ENCODE results near the gene SNX10.

SNX10 gene

GRCh38 chr7:26351171-26351570 is 59.5 kb downstream of the SNX10 start:
- Histone ChIP-seq H4K20me1 (ENCODE audit: control insufficient read depth, insufficient read depth, low read depth, low read length) (no peaks in the 10 kb centered on the region), H3K9me2 (replicated peaks; ENCODE audit: control insufficient read depth, low read length) (no peaks in the 10 kb centered on the region), H3K27me3 (ENCODE audit: control insufficient read depth, low read length) (no peaks in the 10 kb centered on the region), H3K4me1 (ENCODE audit: control insufficient read depth, low read length) (peaks cover 26% of the 10 kb centered on the region), H3K4me2 (ENCODE audit: low read length) (no peak overlapping the region), H3K4me3 (ENCODE audit: low read length) (no peak overlapping the region), H3K79me2 (ENCODE audit: control insufficient read depth, low read length) (no peaks in the 10 kb centered on the region), H3K36me3 (ENCODE audit: control insufficient read depth, low read length) (peaks cover 33% of the 10 kb centered on the region), H3K9me3 (ENCODE audit: control insufficient read depth, insufficient read depth, low read length) (no peaks in the 10 kb centered on the region), H3K27ac (ENCODE audit: low read depth, low read length) (no peak overlapping the region), H3F3A (ENCODE audit: control insufficient read depth, insufficient read depth) (peaks cover 6% of the 10 kb centered on the region; the same call in 1 of the 2 replicates)
- TF ChIP-seq EZH2phosphoT487 (IDR thresholded peaks at IDR 0.05; ENCODE audit: borderline replicate concordance, low read length) (no peak), CTCF (IDR thresholded peaks at IDR 0.05; ENCODE audit: low read depth, low read length, poor library complexity, severe bottlenecking) (no peak)

- Histone ChIP-seq H3K9me2 (replicated peaks; ENCODE audit: control insufficient read depth, low read length) (no peaks in the 10 kb centered on the region), H3K4me2 (ENCODE audit: low read length) (no peak overlapping the region), H3K4me3 (ENCODE audit: low read length) (no peak overlapping the region), H3K79me2 (ENCODE audit: control insufficient read depth, low read length) (no peaks in the 10 kb centered on the region), H3F3A (ENCODE audit: control insufficient read depth, insufficient read depth) (peaks cover 4% of the 10 kb centered on the region), H3K4me1 (ENCODE audit: control insufficient read depth, low read length) (peaks cover 29% of the 10 kb centered on the region), H3K9me3 (ENCODE audit: control insufficient read depth, insufficient read depth, low read length) (no peaks in the 10 kb centered on the region), H4K20me1 (ENCODE audit: control insufficient read depth, insufficient read depth, low read depth, low read length) (no peaks in the 10 kb centered on the region), H3K27me3 (ENCODE audit: control insufficient read depth, low read length) (no peaks in the 10 kb centered on the region), H3K36me3 (ENCODE audit: control insufficient read depth, low read length) (peaks cover 5% of the 10 kb centered on the region; the same call in 1 of the 2 replicates), H3K27ac (ENCODE audit: low read depth, low read length) (no peak overlapping the region)
- TF ChIP-seq EZH2phosphoT487 (IDR thresholded peaks at IDR 0.05; ENCODE audit: borderline replicate concordance, low read length): no peak
- TF ChIP-seq CTCF (IDR thresholded peaks at IDR 0.05; ENCODE audit: low read depth, low read length, poor library complexity, severe bottlenecking): no peak
Observed at GRCh38 chr7:26356229-26356628, 64.6 kb downstream of the SNX10 start.

- Histone ChIP-seq H4K20me1 (ENCODE audit: control insufficient read depth, insufficient read depth, low read depth, low read length) (no peaks in the 10 kb centered on the region), H3K79me2 (ENCODE audit: control insufficient read depth, low read length) (no peaks in the 10 kb centered on the region), H3K9me2 (replicated peaks; ENCODE audit: control insufficient read depth, low read length) (no peaks in the 10 kb centered on the region), H3K4me3 (ENCODE audit: low read length) (no peak overlapping the region), H3K27ac (ENCODE audit: low read depth, low read length) (no peak overlapping the region), H3K4me2 (ENCODE audit: low read length) (no peak overlapping the region), H3F3A (ENCODE audit: control insufficient read depth, insufficient read depth) (peaks cover 4% of the 10 kb centered on the region), H3K4me1 (ENCODE audit: control insufficient read depth, low read length) (peaks cover 32% of the 10 kb centered on the region), H3K27me3 (ENCODE audit: control insufficient read depth, low read length) (no peaks in the 10 kb centered on the region), H3K9me3 (ENCODE audit: control insufficient read depth, insufficient read depth, low read length) (no peaks in the 10 kb centered on the region), H3K36me3 (ENCODE audit: control insufficient read depth, low read length) (peaks cover 6% of the 10 kb centered on the region; the same call in 1 of the 2 replicates)
- no peak for TF ChIP-seq CTCF (IDR thresholded peaks at IDR 0.05; ENCODE audit: low read depth, low read length, poor library complexity, severe bottlenecking)
- TF ChIP-seq EZH2phosphoT487 (IDR thresholded peaks at IDR 0.05; ENCODE audit: borderline replicate concordance, low read length): no peak
Observed at GRCh38 chr7:26356929-26357798, 65.5 kb downstream of the SNX10 start.

Data from DOHH2 (cell line).